OCI-M2 (cell line): ENCODE data around the gene OR4C12.
"Not testable (repeated sequence)": the region's sequence is repeated elsewhere in the genome, so short reads cannot be mapped to it uniquely, and the experiment has no call there.

Experiments
- DNase-seq: peaks from one replicate; lab custom pipeline; 2025; ENCODE audit not compliant: unreplicated experiment; lab: John Stamatoyannopoulos, UW

Gene OR4C12

DNA sequence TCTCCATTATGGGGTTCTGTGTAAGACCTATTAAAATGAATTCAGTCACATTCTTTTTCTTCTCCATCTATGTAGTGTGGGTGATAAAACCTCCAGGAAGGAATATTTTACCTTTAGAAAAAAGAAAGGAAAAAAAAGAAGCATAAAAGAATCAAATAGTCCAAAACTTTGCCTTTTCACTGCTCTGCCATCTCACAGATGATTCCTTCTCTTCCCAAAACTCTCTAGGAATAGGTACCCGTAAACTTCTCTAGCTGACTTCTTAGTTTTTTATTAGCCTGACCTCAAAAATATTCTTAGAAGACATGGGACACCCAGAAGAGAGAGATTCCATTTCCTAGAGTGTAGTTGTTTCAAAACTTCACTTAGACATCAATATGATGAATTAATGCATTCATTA, at the start of gene OR4C12:
TSS of gene OR4C12 (minus strand) at position 101 of the 400 bp plus-strand sequence. CDS start at position 67, 34 bp downstream.
- DNase-seq: not testable (repeated sequence)

DNA sequence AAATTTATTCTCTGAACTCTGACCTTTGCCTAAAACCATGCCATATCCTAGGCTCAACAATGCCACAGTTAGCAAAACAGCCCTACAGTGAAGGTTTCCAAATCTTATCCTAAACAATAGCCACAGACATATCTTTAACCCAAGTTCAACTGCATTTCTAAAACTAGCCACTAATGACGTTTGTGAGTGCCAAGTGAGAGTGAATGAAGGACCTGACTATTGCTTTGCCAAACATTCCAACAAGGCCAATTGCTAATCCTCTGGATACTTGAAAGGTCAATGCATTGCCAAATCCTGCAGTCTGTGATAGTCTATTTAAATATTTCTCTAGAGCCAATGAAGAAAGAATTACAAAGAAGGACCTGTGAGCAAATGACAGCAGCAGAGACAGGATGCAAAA, 47.9 kb upstream of the OR4C12 start:
- DNase-seq: no peak

DNA sequence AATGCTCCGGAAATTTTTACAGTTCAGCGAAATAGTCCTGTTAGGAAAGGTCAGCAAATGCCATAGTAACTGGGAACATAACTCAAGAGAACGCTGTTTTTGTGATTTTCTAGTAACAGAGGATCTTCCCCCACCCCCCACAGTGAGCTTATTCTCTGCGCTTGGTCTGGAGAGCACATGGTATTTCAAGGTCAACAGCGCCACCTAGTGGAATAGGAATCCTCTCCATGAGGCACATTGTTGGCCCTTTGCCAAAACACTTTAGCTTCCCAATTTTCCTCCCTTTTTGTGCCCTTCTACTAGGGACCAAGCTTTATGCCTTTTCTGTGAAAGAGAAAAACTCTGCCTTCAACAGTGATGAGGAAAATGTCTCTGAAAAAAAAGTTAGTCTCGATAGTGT, 13.2 kb upstream of the OR4C12 start:
- no peak for DNase-seq

DNA sequence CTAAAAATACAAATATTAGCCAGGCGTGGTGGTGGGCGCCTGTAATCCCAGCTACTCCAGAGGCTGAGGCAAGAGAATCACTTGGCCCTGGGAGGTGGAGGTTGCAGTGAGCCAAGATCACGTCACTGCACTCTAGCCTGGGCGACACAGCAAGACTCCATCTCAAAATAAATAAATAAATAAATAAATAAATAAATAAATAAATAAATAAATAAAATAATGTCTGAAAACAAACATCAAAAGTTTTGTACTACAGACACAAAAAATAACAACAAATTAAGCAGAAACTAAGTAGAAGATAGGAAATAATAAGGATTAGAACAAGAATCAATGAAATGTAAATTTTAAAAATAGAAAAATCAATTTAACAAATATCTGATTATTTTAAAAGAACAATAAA, 8.9 kb downstream of the OR4C12 start:
- DNase-seq: not testable (repeated sequence)

DNA sequence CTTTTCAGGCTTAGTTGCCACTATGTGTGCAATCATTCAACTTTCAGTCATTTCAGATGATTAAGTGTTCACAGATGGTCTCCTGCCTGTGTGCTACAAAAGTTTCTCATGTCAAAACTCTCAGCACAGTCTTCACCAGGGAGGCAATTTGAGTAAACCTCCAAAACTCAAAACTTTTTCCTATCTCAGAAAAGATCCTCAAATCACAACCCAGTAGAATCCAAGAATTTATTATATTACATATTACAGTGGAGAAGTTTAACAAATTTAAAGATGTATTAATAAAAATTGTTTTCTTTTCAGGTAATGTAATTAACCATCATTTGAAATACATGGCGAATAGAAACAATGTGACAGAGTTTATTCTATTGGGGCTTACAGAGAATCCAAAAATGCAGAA, 30.2 kb downstream of the OR4C12 start, which contains the start of gene OR4C13:
TSS of gene OR4C13 (plus strand) at position 301 of the 400 bp plus-strand sequence. CDS start at position 333, 32 bp downstream.
- DNase-seq: no peak

DNA sequence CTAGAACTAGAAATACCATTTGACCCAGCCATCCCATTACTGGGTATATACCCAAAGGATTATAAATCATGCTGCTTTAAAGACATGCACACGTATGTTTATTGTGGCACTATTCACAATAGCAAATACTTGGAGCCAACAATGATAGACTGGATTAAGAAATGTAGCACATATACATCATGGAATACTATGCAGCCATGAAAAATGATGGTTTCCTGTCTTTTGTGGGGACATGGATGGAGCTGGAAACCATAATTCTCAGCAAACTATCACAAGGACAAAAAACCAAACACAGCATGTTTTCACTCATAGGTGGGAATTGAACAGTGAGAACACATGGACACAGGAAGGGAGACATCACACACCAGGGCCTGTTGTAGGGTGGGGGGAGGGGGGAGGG, 33.6 kb downstream of the OR4C12 start:
- DNase-seq: not testable (repeated sequence)
